GM19025 (cell line): ENCODE measurements around the gene IL19.
"Not testable (repeated sequence)": the region's sequence is repeated elsewhere in the genome, so short reads cannot be mapped to it uniquely, and the experiment has no call there.

Experiments
- ATAC-seq: cut with Tn5 transposase; IDR thresholded peaks from one replicate; pipeline ENCODE4 v1.9.1; 2021; ENCODE audit warnings: mild to moderate bottlenecking, low read depth, moderate library complexity; ENCODE audit not compliant: unreplicated experiment

IL19 gene

GRCh38 chr1:206852662-206853061, 82.1 kb downstream of the IL19 start:
- ATAC-seq, result not testable (repeated sequence)

GRCh38 chr1:206853696-206854095, 83.1 kb downstream of the IL19 start:
- not testable (repeated sequence) for ATAC-seq

- no peak for ATAC-seq
Observed at GRCh38 chr1:206854401-206855129, 84.0 kb downstream of the IL19 start.

GRCh38 chr1:206855859-206856258, 85.3 kb downstream of the IL19 start:
- ATAC-seq, result no peak

- no peak for ATAC-seq
Observed at GRCh38 chr1:206856674-206857464, 86.3 kb downstream of the IL19 start.

- no peak for ATAC-seq
Observed at GRCh38 chr1:206859082-206859521, 88.5 kb downstream of the IL19 start.

- no peak for ATAC-seq
Observed at GRCh38 chr1:206860165-206860564, 89.6 kb downstream of the IL19 start.

- ATAC-seq, result no peak
Observed at GRCh38 chr1:206863266-206863665, 92.7 kb downstream of the IL19 start.

- ATAC-seq, result no peak
Observed at GRCh38 chr1:206864939-206865671, 94.5 kb downstream of the IL19 start, which contains the start of gene IL20. Gene IL20, plus strand, starts transcription at chr1:206865623. Its CDS starts 230 bp downstream, at chr1:206865853.

GRCh38 chr1:206866062-206866461, 95.5 kb downstream of the IL19 start:
- no peak for ATAC-seq

GRCh38 chr1:206867239-206867638, 96.7 kb downstream of the IL19 start:
- ATAC-seq, result no peak

GRCh38 chr1:206867716-206868115, 97.1 kb downstream of the IL19 start:
- no peak for ATAC-seq

- ATAC-seq, result no peak
Observed at GRCh38 chr1:206868264-206868663, 97.7 kb downstream of the IL19 start.

GRCh38 chr1:206872139-206872538, 101.6 kb downstream of the IL19 start:
- ATAC-seq, result no peak

- ATAC-seq, result no peak
Observed at GRCh38 chr1:206873603-206874188, 103.1 kb downstream of the IL19 start.

GRCh38 chr1:206875752-206876377, 105.3 kb downstream of the IL19 start:
- no peak for ATAC-seq

- ATAC-seq, result no peak
Observed at GRCh38 chr1:206878456-206878855, 107.9 kb downstream of the IL19 start.

GRCh38 chr1:206880314-206880713, 109.7 kb downstream of the IL19 start:
- ATAC-seq, result no peak

- ATAC-seq, result no peak
Observed at GRCh38 chr1:206882555-206882954, 112.0 kb downstream of the IL19 start.

- no peak for ATAC-seq
Observed at GRCh38 chr1:206883160-206883559, 112.6 kb downstream of the IL19 start.
